H1 (cell line): ENCODE results near the gene PSPC1. TPM values are rescaled to one million over a fixed set of nuclear protein-coding genes. Genes with fewer than 3 reads are reported as not detected.

Experiments used
- CTCF ChIA-PET: fragments of 300-600 bp; sonication (Branson Sonifier 250); formaldehyde crosslinking; loops from one replicate; lab custom pipeline; 2021; ENCODE audit not compliant: partially characterized antibody; lab: Charles Lee
- POLR2A ChIA-PET: fragments of 300-600 bp; sonication (Branson Sonifier 250); formaldehyde crosslinking; loops from one replicate; lab custom pipeline; 2021; ENCODE audit warnings: inconsistent platforms; ENCODE audit not compliant: partially characterized antibody; lab: Charles Lee
- DNase-seq, 2 experiments: peaks; one replicate each; pipeline versions ENCODE4 v3.0.0 to v3.0.0-alpha.2; 2010 to 2022; ENCODE audit warnings: low spot score in 2 of 2, low read depth in 1 of 2, mixed read lengths in 1 of 2
- FAIRE-seq: peaks from 2 replicates; lab custom pipeline; 2011; peaks lifted over from hg19 to GRCh38; lab: Jason Lieb, UNC
- H2AFZ ChIP-seq: 2 replicates; pipeline ENCODE4 v1.8.1; 2012; ENCODE audit warnings: low read length, inconsistent platforms
- H2AK5ac ChIP-seq: 2 replicates; pipeline ENCODE4 v1.6.1; 2013; ENCODE audit warnings: low read depth, low read length
- H2BK120ac ChIP-seq: replicated peaks from 2 replicates; pipeline ENCODE3; 2013; ENCODE audit warnings: low read depth, low read length, inconsistent platforms
- H2BK12ac ChIP-seq: 2 replicates; pipeline ENCODE4 v1.6.1; 2013; ENCODE audit warnings: low read depth, low read length
- H2BK15ac ChIP-seq: 2 replicates; pipeline ENCODE4 v1.6.1; 2013; ENCODE audit warnings: low read length
- H2BK20ac ChIP-seq: 2 replicates; pipeline ENCODE4 v1.6.1; 2013; ENCODE audit warnings: low read length
- H2BK5ac ChIP-seq: 2 replicates; pipeline ENCODE4 v1.6.1; 2013; ENCODE audit warnings: low read depth, low read length
- H3K14ac ChIP-seq: 2 replicates; pipeline ENCODE4 v1.6.1; 2013; ENCODE audit warnings: inconsistent platforms; ENCODE audit not compliant: insufficient read length
- H3K18ac ChIP-seq: 2 replicates; pipeline ENCODE4 v1.6.1; 2013; ENCODE audit warnings: low read length; ENCODE audit errors: extremely low read depth
- H3K23ac ChIP-seq: 2 replicates; pipeline ENCODE4 v1.6.1; 2013; ENCODE audit warnings: inconsistent platforms; ENCODE audit not compliant: insufficient read length
- H3K23me2 ChIP-seq: 2 replicates; pipeline ENCODE4 v1.6.1; 2013; ENCODE audit warnings: low read depth, low read length
- H3K27ac ChIP-seq: 2 replicates; pipeline ENCODE4 v1.6.1; 2011; ENCODE audit warnings: low read depth, low read length, inconsistent platforms
- H3K27me3 ChIP-seq, 4 experiments: replicated peaks in 1 of 4; 1 replicate in 1 of 4; 2 replicates in 3 of 4; pipeline versions ENCODE4 v1.6.1 to v1.8.1; 2011 to 2013; ENCODE audit warnings: low read length in 3 of 4, mild to moderate bottlenecking in 3 of 4, inconsistent platforms in 2 of 4, mixed read lengths in 2 of 4, moderate library complexity in 1 of 4; ENCODE audit not compliant: control insufficient read depth in 3 of 4, insufficient read depth in 3 of 4; ENCODE audit errors: extremely low read depth in 1 of 4
- H3K36me3 ChIP-seq, 4 experiments: 2 replicates each; pipeline versions ENCODE4 v1.6.1 to v1.8.1; 2011 to 2013; ENCODE audit warnings: mild to moderate bottlenecking in 4 of 4, low read length in 3 of 4, moderate library complexity in 2 of 4, control low read depth in 1 of 4, inconsistent platforms in 1 of 4; ENCODE audit not compliant: insufficient read depth in 4 of 4, control insufficient read depth in 2 of 4
- H3K4ac ChIP-seq: replicated peaks from 2 replicates; pipeline ENCODE3; 2013; ENCODE audit warnings: low read length, low read depth, mixed read lengths, inconsistent platforms; ENCODE audit not compliant: insufficient read length
- H3K4me1 ChIP-seq, 4 experiments: replicated peaks in 1 of 4; 1 replicate in 1 of 4; 2 replicates in 3 of 4; pipeline versions ENCODE4 v1.6.1 to v1.8.1; 2011 to 2013; ENCODE audit warnings: low read length in 3 of 4, inconsistent platforms in 2 of 4, mixed read lengths in 1 of 4; ENCODE audit not compliant: insufficient read depth in 4 of 4, control insufficient read depth in 3 of 4
- H3K4me2 ChIP-seq, 2 experiments: 2 replicates each; pipeline versions ENCODE4 v1.6.1 to v1.8.1; 2011 to 2013; ENCODE audit warnings: low read depth in 2 of 2, low read length in 2 of 2, control low read depth in 1 of 2, inconsistent platforms in 1 of 2, mild to moderate bottlenecking in 1 of 2; ENCODE audit not compliant: insufficient read depth in 1 of 2
- H3K4me3 ChIP-seq, 4 experiments: fragments of 200-600, 300-600 bp in 1 of 4; sonication (generic), shearing (Covaris generic), sonication (Bioruptor Twin) in 1 of 4; 2 replicates each; pipeline versions ENCODE4 v1.5.1 to v1.8.1; 2011 to 2016; ENCODE audit warnings: low read length in 4 of 4, low read depth in 3 of 4, control low read depth in 2 of 4, inconsistent platforms in 2 of 4, mild to moderate bottlenecking in 2 of 4, mixed read lengths in 1 of 4, moderate library complexity in 1 of 4; ENCODE audit not compliant: insufficient read depth in 2 of 4; ENCODE audit errors: extremely low read depth in 1 of 4
- H3K56ac ChIP-seq: replicated peaks from 2 replicates; pipeline ENCODE3; 2013; ENCODE audit warnings: low read depth, mild to moderate bottlenecking, mixed read lengths, low read length, inconsistent platforms; ENCODE audit not compliant: insufficient read length
- H3K79me1 ChIP-seq: 2 replicates; pipeline ENCODE4 v1.6.1; 2013; ENCODE audit warnings: low read depth, low read length, control low read depth
- H3K79me2 ChIP-seq, 2 experiments: 2 replicates each; pipeline versions ENCODE4 v1.6.1 to v1.8.1; 2012 to 2013; ENCODE audit warnings: low read length in 2 of 2, mild to moderate bottlenecking in 2 of 2, inconsistent platforms in 1 of 2; ENCODE audit not compliant: insufficient read depth in 2 of 2, control insufficient read depth in 1 of 2
- H3K9ac ChIP-seq, 4 experiments: replicated peaks in 1 of 4; 1 replicate in 1 of 4; 2 replicates in 3 of 4; pipeline versions ENCODE4 v1.6.1 to v1.8.1; 2011 to 2013; ENCODE audit warnings: low read depth in 3 of 4, low read length in 3 of 4, control low read depth in 2 of 4, mild to moderate bottlenecking in 2 of 4, moderate library complexity in 2 of 4, inconsistent platforms in 1 of 4; ENCODE audit errors: extremely low read depth in 1 of 4
- H3K9me3 ChIP-seq, 2 experiments: 2 replicates each; pipeline versions ENCODE4 v1.6.1 to v1.8.1; 2012 to 2013; ENCODE audit warnings: mild to moderate bottlenecking in 2 of 2, moderate library complexity in 2 of 2, control low read depth in 1 of 2, inconsistent platforms in 1 of 2, low read depth in 1 of 2, low read length in 1 of 2, mixed read lengths in 1 of 2; ENCODE audit not compliant: insufficient read depth in 2 of 2
- H4K20me1 ChIP-seq, 2 experiments: replicated peaks in 1 of 2; 2 replicates each; pipeline versions ENCODE3 to v1.8.1; 2011 to 2013; ENCODE audit warnings: inconsistent platforms in 2 of 2, low read length in 2 of 2, mild to moderate bottlenecking in 1 of 2; ENCODE audit not compliant: insufficient read depth in 2 of 2, control insufficient read depth in 1 of 2
- H4K5ac ChIP-seq: 2 replicates; pipeline ENCODE4 v1.6.1; 2013; ENCODE audit warnings: low read length, low read depth, mixed read lengths, inconsistent platforms; ENCODE audit not compliant: insufficient read length
- H4K8ac ChIP-seq: 2 replicates; pipeline ENCODE4 v1.8.0; 2013; ENCODE audit warnings: mild to moderate bottlenecking, moderate library complexity, low read length, inconsistent platforms; ENCODE audit not compliant: insufficient read depth; ENCODE audit errors: extremely low read depth
- H4K91ac ChIP-seq: replicated peaks from 2 replicates; pipeline ENCODE3; 2013; ENCODE audit warnings: low read length, mixed read lengths, inconsistent platforms; ENCODE audit not compliant: insufficient read length
- CTBP2 ChIP-seq: IDR thresholded peaks from 2 replicates; pipeline ENCODE4 v1.7.0; 2011; ENCODE audit warnings: borderline replicate concordance, mild to moderate bottlenecking, moderate library complexity, mixed read lengths, low read length; ENCODE audit not compliant: insufficient read depth, insufficient read length
- JUN ChIP-seq: IDR thresholded peaks from 2 replicates; pipeline ENCODE4 v1.6.1; 2011; ENCODE audit warnings: low read depth, mild to moderate bottlenecking, improper control_type of control experiment, low read length
- KDM5A ChIP-seq: fragments of 200-600 bp; IDR thresholded peaks from 2 replicates; pipeline ENCODE4 v1.7.1; 2012; ENCODE audit warnings: mild to moderate bottlenecking, low read length, inconsistent platforms, mixed read lengths
- NANOG ChIP-seq: IDR thresholded peaks from 2 replicates; pipeline ENCODE4 v1.6.1; 2011; ENCODE audit warnings: low read length, low read depth, mild to moderate bottlenecking, inconsistent platforms; ENCODE audit not compliant: insufficient read depth, poor library complexity, severe bottlenecking
- PHF8 ChIP-seq: fragments of 200-600 bp; sonication (generic); conservative IDR thresholded peaks from 2 replicates; pipeline ENCODE4 v1.7.1; 2012; ENCODE audit warnings: low read depth, mild to moderate bottlenecking, inconsistent platforms, low read length, moderate library complexity
- POU5F1 ChIP-seq: IDR thresholded peaks from 2 replicates; pipeline ENCODE4 v1.6.1; 2011; ENCODE audit warnings: low read depth, mild to moderate bottlenecking, low read length, moderate library complexity
- RFX5 ChIP-seq: IDR thresholded peaks from 2 replicates; pipeline ENCODE4 v1.6.1; 2011; ENCODE audit warnings: low read depth, low read length, improper control_type of control experiment, borderline replicate concordance
- SRF ChIP-seq: IDR thresholded peaks from 2 replicates; pipeline ENCODE4 v1.6.1; 2011; ENCODE audit warnings: mild to moderate bottlenecking, low read depth, low read length, moderate library complexity
- SUZ12 ChIP-seq: fragments of 200-600 bp; sonication (generic); IDR thresholded peaks from 2 replicates; pipeline ENCODE4 v1.6.1; 2012; ENCODE audit warnings: mild to moderate bottlenecking, inconsistent platforms, low read length, moderate library complexity, mixed read lengths
- WGBS, 2 experiments: shearing (Covaris generic) in 1 of 2; methylation state at CpG; one replicate each; pipeline versions ENCODE4 v1.1.6 to v1.1.7; 2013 to 2015; ENCODE audit warnings: low lambda C conversion rate in 2 of 2, mixed read lengths in 2 of 2, inconsistent platforms in 1 of 2, low coverage in 1 of 2, missing lambda C conversion rate in 1 of 2; ENCODE audit not compliant: insufficient replicate concordance in 2 of 2, insufficient coverage in 1 of 2, insufficient read length in 1 of 2; ENCODE audit errors: extremely low coverage in 1 of 2, missing lambda C conversion rate in 1 of 2; 5-methylcytosine and 5-hydroxymethylcytosine counted together
- polyA plus RNA-seq, 7 experiments: library from polyadenylated mRNA; depleted of rRNA in 3 of 7; stranded (reverse) in 5 of 7; unstranded in 2 of 7; fragments of >200 nt in 5 of 7; fragments of 200-250 nt in 2 of 7; gene quantifications; 1 replicate in 5 of 7; 2 replicates in 1 of 7; 4 replicates in 1 of 7; pipeline versions ENCODE4 v1.2.1 to v1.2.3, GENCODE V29; 2011 to 2013; ENCODE audit warnings: missing spikeins in 2 of 7, mixed read lengths in 2 of 7
- total RNA-seq: library from RNA; stranded (reverse); fragmentation: NEBNext Ultra II Directional; extraction: Animal tissue kit (Norgen Biotek cat#: 25700); gene quantifications from 2 replicates; pipeline ENCODE4 v1.2.1, GENCODE V29; 2021
- TF ChIP-seq, protein P1 (sequence below): IDR thresholded peaks from 2 replicates; pipeline ENCODE4 v1.6.1; 2011; ENCODE audit warnings: low read depth, mild to moderate bottlenecking, low read length; ENCODE audit not compliant: insufficient read depth
- TF ChIP-seq, protein P2 (sequence below): IDR thresholded peaks from 2 replicates; pipeline ENCODE4 v1.6.1; 2011; ENCODE audit warnings: low read length, improper control_type of control experiment
- TF ChIP-seq, protein P3 (sequence below): IDR thresholded peaks from 2 replicates; pipeline ENCODE4 v1.6.1; 2012; ENCODE audit warnings: inconsistent platforms

Gene PSPC1
- total and polyA plus RNA-seq, 2 of the 8 experiments (the other 6 are each of a cell fraction or from before 2014, with no cell fraction given), result 53.4 to 97.4 TPM

DNA sequence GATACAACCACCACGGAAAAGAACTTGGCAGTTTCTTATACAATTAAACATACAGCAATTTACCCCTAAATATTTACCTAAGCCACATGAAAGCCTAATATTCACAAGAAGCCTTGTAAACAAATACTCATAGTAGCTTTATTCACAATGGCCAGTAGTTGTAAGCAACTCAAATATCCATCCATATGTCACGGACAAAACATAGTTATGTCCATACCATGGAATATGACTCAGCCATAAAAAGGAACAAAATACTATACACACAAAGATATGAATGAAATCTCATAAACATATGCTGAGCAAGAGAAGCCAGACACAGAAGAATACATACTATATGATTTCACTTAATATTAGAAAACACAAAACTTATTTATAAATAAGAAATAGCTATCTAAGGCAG is 12.9 kb downstream of the PSPC1 start:
- Histone ChIP-seq H3K18ac (no peak overlapping the region), H3K14ac (no peak overlapping the region), H2BK5ac (no peak overlapping the region), H3K79me1 (peaks cover 5% of the 10 kb centered on the region), H2BK15ac (no peak overlapping the region), H3K79me2 (peaks cover 21 to 100% of the 10 kb centered on the region in 2 experiments), H3K36me3 (peaks cover 8 to 55% (median 21%) of the 10 kb centered on the region in 4 experiments), H4K5ac (no peak overlapping the region), H3K4ac (no peak overlapping the region), H2AK5ac (no peak overlapping the region), H3K27ac (no peak overlapping the region), H3K27me3 (no peaks in the 10 kb centered on the region), H3K23ac (no peak overlapping the region), H3K9me3 (no peaks in the 10 kb centered on the region), H2BK120ac (no peak overlapping the region), H2BK20ac (no peak overlapping the region), H3K23me2 (no peaks in the 10 kb centered on the region), H4K20me1 (peaks cover 5 to 18% of the 10 kb centered on the region in 2 experiments), H2AFZ (no peak overlapping the region), H3K4me1 (peaks cover 0 to 2% (median 0%) of the 10 kb centered on the region in 4 experiments; a peak in 1 of 7 replicates), H3K4me3 (no peak overlapping the region), H3K4me2 (no peak overlapping the region), H3K9ac (no peak overlapping the region), H4K91ac (no peak overlapping the region), H4K8ac (no peak overlapping the region), H3K56ac (no peak overlapping the region), H2BK12ac (no peak overlapping the region)
- ChIA-PET CTCF (no interaction called here), POLR2A (no interaction called here)
- DNase-seq (no peak), FAIRE-seq (no peak)
- WGBS, 2 experiments, result 94% methylated on average over 2 of the region's 2 CpGs; no CpG with 5 or more reads in 1 of the 2 experiments
- TF ChIP-seq KDM5A (no peak), CTBP2 (no peak), SRF (no peak), SUZ12 (no peak), RFX5 (no peak), JUN (no peak), POU5F1 (no peak), PHF8 (no peak), NANOG (no peak)
- TF ChIP-seq, protein P1, sequence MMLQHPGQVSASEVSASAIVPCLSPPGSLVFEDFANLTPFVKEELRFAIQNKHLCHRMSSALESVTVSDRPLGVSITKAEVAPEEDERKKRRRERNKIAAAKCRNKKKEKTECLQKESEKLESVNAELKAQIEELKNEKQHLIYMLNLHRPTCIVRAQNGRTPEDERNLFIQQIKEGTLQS, result no peak
- TF ChIP-seq, protein P2, sequence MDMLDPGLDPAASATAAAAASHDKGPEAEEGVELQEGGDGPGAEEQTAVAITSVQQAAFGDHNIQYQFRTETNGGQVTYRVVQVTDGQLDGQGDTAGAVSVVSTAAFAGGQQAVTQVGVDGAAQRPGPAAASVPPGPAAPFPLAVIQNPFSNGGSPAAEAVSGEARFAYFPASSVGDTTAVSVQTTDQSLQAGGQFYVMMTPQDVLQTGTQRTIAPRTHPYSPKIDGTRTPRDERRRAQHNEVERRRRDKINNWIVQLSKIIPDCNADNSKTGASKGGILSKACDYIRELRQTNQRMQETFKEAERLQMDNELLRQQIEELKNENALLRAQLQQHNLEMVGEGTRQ, result no peak
- TF ChIP-seq, protein P3, sequence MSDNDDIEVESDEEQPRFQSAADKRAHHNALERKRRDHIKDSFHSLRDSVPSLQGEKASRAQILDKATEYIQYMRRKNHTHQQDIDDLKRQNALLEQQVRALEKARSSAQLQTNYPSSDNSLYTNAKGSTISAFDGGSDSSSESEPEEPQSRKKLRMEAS, result no peak
